ENCODE data around the gene GPATCH3. TPM values are rescaled to one million over a fixed set of nuclear protein-coding genes. Genes with fewer than 3 reads are reported as not detected.

Gene GPATCH3
- total and polyA plus RNA-seq, 2 of the 8 experiments (the other 6 are each of a cell fraction or from before 2014, with no cell fraction given), result 7.9 to 17.4 TPM

DNA sequence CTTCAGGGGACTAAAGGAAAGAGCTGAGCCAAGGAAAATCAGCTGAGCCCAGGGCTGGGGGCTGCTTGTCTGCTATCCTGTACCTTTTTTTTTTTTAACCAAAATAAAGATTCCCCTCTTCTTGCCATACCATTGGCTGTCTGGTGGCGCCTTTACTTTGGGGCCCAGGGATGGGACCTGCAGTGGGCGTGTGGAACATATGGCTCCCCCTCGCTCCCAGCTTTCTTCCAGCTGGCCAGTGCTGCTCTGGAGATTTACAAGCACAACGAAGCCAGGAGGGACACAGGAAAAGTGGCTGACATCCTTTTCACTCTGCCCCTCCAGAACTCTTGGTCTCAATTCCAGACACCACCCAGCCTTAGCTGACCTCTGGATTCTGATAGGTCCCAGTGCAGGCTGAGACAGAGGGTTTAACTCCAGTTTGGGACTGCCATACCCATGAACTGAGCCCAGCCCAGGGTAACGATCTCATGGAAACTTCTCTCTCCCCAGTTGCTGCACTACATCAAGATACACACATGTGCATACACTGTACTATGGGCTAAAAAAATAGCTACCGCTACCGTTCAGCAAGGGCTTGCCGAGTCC lies 42.7 kb downstream of the GPATCH3 start (continued):
- TF ChIP-seq, protein P1, sequence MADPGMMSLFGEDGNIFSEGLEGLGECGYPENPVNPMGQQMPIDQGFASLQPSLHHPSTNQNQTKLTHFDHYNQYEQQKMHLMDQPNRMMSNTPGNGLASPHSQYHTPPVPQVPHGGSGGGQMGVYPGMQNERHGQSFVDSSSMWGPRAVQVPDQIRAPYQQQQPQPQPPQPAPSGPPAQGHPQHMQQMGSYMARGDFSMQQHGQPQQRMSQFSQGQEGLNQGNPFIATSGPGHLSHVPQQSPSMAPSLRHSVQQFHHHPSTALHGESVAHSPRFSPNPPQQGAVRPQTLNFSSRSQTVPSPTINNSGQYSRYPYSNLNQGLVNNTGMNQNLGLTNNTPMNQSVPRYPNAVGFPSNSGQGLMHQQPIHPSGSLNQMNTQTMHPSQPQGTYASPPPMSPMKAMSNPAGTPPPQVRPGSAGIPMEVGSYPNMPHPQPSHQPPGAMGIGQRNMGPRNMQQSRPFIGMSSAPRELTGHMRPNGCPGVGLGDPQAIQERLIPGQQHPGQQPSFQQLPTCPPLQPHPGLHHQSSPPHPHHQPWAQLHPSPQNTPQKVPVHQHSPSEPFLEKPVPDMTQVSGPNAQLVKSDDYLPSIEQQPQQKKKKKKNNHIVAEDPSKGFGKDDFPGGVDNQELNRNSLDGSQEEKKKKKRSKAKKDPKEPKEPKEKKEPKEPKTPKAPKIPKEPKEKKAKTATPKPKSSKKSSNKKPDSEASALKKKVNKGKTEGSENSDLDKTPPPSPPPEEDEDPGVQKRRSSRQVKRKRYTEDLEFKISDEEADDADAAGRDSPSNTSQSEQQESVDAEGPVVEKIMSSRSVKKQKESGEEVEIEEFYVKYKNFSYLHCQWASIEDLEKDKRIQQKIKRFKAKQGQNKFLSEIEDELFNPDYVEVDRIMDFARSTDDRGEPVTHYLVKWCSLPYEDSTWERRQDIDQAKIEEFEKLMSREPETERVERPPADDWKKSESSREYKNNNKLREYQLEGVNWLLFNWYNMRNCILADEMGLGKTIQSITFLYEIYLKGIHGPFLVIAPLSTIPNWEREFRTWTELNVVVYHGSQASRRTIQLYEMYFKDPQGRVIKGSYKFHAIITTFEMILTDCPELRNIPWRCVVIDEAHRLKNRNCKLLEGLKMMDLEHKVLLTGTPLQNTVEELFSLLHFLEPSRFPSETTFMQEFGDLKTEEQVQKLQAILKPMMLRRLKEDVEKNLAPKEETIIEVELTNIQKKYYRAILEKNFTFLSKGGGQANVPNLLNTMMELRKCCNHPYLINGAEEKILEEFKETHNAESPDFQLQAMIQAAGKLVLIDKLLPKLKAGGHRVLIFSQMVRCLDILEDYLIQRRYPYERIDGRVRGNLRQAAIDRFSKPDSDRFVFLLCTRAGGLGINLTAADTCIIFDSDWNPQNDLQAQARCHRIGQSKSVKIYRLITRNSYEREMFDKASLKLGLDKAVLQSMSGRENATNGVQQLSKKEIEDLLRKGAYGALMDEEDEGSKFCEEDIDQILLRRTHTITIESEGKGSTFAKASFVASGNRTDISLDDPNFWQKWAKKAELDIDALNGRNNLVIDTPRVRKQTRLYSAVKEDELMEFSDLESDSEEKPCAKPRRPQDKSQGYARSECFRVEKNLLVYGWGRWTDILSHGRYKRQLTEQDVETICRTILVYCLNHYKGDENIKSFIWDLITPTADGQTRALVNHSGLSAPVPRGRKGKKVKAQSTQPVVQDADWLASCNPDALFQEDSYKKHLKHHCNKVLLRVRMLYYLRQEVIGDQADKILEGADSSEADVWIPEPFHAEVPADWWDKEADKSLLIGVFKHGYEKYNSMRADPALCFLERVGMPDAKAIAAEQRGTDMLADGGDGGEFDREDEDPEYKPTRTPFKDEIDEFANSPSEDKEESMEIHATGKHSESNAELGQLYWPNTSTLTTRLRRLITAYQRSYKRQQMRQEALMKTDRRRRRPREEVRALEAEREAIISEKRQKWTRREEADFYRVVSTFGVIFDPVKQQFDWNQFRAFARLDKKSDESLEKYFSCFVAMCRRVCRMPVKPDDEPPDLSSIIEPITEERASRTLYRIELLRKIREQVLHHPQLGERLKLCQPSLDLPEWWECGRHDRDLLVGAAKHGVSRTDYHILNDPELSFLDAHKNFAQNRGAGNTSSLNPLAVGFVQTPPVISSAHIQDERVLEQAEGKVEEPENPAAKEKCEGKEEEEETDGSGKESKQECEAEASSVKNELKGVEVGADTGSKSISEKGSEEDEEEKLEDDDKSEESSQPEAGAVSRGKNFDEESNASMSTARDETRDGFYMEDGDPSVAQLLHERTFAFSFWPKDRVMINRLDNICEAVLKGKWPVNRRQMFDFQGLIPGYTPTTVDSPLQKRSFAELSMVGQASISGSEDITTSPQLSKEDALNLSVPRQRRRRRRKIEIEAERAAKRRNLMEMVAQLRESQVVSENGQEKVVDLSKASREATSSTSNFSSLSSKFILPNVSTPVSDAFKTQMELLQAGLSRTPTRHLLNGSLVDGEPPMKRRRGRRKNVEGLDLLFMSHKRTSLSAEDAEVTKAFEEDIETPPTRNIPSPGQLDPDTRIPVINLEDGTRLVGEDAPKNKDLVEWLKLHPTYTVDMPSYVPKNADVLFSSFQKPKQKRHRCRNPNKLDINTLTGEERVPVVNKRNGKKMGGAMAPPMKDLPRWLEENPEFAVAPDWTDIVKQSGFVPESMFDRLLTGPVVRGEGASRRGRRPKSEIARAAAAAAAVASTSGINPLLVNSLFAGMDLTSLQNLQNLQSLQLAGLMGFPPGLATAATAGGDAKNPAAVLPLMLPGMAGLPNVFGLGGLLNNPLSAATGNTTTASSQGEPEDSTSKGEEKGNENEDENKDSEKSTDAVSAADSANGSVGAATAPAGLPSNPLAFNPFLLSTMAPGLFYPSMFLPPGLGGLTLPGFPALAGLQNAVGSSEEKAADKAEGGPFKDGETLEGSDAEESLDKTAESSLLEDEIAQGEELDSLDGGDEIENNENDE (IDR thresholded peaks at IDR 0.05; ENCODE audit: insufficient replicate concordance, low read length), result no peak
- no peak for TF ChIP-seq KDM5A (IDR thresholded peaks at IDR 0.05; ENCODE audit: low read length)
- no peak for TF ChIP-seq SIX5 (IDR thresholded peaks at IDR 0.05; ENCODE audit: low read depth, low read length)
- no peak for TF ChIP-seq POU5F1 (IDR thresholded peaks at IDR 0.05; ENCODE audit: low read depth, low read length)
- TF ChIP-seq NRF1 (IDR thresholded peaks at IDR 0.05; ENCODE audit: low read depth, low read length), result no peak
- TF ChIP-seq TAF7 (optimal IDR thresholded peaks at IDR 0.05; ENCODE audit: borderline replicate concordance, low read depth, low read length), result no peak
- no peak for TF ChIP-seq KDM4A (IDR thresholded peaks at IDR 0.05; ENCODE audit: low read depth, low read length, severe bottlenecking)
- TF ChIP-seq CBX8 (IDR thresholded peaks at IDR 0.05; ENCODE audit: borderline replicate concordance, low read depth, low read length), result no peak
- no peak for TF ChIP-seq RXRA (IDR thresholded peaks at IDR 0.05; ENCODE audit: insufficient read depth, low read depth, low read length)
- no peak for TF ChIP-seq SP2 (IDR thresholded peaks at IDR 0.05; ENCODE audit: low read length)
- TF ChIP-seq, protein P2, sequence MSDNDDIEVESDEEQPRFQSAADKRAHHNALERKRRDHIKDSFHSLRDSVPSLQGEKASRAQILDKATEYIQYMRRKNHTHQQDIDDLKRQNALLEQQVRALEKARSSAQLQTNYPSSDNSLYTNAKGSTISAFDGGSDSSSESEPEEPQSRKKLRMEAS (IDR thresholded peaks at IDR 0.05), result no peak

All from H1 (cell line).